CD4-positive, alpha-beta T cell treated with Interleukin-15 for 1 hour (primary cell): ENCODE results near the gene CFAP299.

Experiments used
- DNase-seq: peaks from one replicate; pipeline ENCODE4 v3.0.0-alpha.2; 2020

The CFAP299 gene

GRCh38 chr4:80967346-80967745 lies 631.8 kb downstream of the CFAP299 start:
- no peak for DNase-seq

- no peak for DNase-seq
Observed at GRCh38 chr4:80980239-80980638, 644.7 kb downstream of the CFAP299 start.

GRCh38 chr4:80986011-80986410 lies 650.5 kb downstream of the CFAP299 start:
- DNase-seq, result no peak

- DNase-seq, result no peak
Observed at GRCh38 chr4:80989921-80990544, 654.5 kb downstream of the CFAP299 start.

- no peak for DNase-seq
Observed at GRCh38 chr4:80990851-80991250, 655.3 kb downstream of the CFAP299 start.

GRCh38 chr4:80999943-81000342 lies 664.4 kb downstream of the CFAP299 start:
- DNase-seq, result no peak

- DNase-seq, result no peak
Observed at GRCh38 chr4:81003597-81004111, 668.1 kb downstream of the CFAP299 start.

- DNase-seq, result no peak
Observed at GRCh38 chr4:81007417-81007816, 671.9 kb downstream of the CFAP299 start.
